Hematopoietic multipotent progenitor cell (in vitro differentiated cells): ENCODE measurements around the gene FGF14. TPM values are rescaled to one million over a fixed set of nuclear protein-coding genes. Genes with fewer than 3 reads are reported as not detected.
A peak's percentile ranks its signal among the peaks of the same experiment; 100 is the strongest.

Source experiments
- DNase-seq, 3 donors: peaks; one replicate each; pipeline ENCODE4 v3.0.0-alpha.2; 2011 to 2015; ENCODE audit warnings: low read depth in 2 of 3, low spot score in 2 of 3
- total RNA-seq: library from RNA; depleted of rRNA; stranded (reverse); fragments of >200 nt; gene quantifications from one replicate; pipeline ENCODE4 v1.2.3, GENCODE V29; 2012

Gene FGF14
- under 0.01 TPM for total RNA-seq

DNA sequence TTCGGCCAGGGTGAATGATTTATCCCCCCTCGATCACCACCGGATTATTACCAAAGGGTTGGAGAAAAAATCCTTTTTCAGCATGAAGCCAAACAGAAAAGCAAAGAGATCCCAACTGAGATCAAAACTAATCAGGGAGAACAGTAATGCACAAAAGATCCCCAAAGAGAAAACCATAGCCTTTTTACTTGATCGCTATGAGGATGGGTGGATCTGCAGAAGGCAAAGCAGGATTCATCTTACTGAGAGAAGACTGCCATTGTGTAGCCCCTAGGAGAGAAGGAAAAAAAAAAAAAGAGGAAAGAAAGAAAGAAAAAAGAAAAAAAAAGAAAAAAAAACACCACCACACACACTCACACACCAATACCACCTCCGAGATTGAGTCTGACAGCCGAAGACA is at the start of gene FGF14:
Gene FGF14 (minus strand): TSS at position 283 of the 400 bp plus-strand sequence.
- DNase-seq, result no peak

GRCh38 chr13:102443249-102443648 is 41.4 kb upstream of the FGF14 start:
- no peak for DNase-seq

DNA sequence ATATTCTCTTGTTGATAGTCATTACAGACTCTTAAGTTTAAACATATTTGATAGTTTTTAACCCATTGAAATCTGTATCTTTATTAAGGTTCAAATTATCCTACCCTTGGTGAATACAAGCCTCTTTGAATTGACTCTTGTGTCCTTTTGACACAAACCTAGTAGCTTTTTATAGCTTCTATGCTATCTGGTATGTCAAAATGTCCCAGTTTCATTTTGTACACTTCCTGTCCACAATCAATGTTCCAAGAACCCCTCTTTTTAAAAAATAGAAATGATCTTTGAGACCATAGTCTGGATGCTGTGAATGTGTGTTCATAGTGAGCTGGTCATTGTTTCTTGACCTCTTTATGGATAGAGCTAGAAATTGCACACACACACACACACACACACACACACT is 39.2 kb upstream of the FGF14 start:
- DNase-seq, result no peak

DNA sequence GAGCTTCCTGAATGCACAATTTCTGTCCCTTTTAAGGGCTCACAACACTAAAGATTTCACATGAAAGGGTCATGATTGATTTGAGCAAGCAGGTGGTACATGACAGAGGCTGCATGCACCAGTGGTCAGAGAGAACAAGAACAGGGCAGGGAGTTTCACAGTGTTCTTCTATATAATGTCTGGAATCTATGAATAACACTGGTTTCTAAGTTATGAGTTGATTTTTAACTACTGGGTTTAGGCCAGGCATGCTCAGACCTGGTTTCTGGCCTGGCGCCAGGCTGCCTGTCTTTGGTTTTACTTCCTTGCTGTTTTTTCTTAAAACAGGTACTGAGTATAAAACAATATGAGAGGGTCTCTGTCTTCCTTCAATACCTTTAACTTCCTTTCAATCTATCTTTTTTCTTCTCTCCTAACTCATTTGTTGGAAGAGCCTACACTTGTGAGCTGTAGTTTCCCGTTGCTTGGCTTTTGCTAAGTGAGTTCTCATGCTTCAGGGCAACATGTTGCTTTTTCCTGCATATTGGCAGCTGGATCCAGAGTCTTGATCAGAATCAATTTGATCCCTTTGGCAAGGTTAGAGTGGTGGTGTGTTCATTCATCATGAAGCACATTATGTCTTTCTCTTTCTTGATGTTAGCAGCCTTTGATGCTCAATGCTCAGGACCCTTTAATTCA is 38.5 kb upstream of the FGF14 start:
- no peak for DNase-seq

GRCh38 chr13:102422690-102423089 is 20.8 kb upstream of the FGF14 start:
- DNase-seq, result no peak

GRCh38 chr13:102405499-102406100 is 3.8 kb upstream of the FGF14 start:
- DNase-seq, result peak in 1 of 3 donors; percentile 45

DNA sequence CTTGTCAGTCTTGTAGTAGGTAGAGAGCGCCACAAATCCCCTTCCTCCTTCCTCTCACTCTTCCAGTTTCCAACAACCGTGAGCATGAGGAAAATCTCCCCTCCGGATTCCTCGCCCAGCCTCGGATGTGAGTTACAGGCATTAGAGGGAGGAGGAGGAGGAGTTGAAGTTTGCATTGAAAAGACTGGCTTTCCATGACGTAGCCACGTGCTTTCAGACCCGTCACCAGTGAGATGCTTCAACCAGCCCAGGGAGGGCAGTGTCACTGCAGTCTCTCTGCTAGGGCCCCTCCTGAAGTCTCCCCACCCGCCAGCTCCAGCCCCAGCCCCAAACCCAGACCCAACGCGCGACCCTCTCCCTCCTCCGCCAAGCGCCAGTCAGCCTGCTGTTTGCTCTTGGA is 442 bp upstream of the FGF14 start:
- peak in 1 of 3 donors; percentile 48 for DNase-seq

DNA sequence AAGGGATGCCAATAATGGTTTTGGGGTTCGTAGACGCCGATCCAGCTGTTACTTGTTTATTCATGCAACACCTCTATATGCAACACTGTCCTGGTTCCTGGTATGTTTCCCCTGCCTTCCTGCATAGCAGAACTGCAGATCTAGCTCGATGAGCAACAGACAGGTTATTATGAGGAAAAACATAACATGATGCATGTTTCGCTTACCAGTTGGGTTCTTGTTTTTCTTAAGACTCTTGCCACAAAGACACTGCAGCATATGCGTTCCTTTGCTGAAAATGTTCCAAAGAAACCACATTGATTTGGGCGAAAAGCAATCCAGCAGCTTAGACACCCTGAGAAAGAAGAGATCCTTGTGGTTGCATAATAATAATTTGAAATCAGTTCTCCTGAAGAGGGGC is 583 bp downstream of the FGF14 start:
- DNase-seq, result no peak

- no peak for DNase-seq
These were observed 1.1 kb downstream of the FGF14 start for GRCh38 chr13:102400675-102401145.

DNA sequence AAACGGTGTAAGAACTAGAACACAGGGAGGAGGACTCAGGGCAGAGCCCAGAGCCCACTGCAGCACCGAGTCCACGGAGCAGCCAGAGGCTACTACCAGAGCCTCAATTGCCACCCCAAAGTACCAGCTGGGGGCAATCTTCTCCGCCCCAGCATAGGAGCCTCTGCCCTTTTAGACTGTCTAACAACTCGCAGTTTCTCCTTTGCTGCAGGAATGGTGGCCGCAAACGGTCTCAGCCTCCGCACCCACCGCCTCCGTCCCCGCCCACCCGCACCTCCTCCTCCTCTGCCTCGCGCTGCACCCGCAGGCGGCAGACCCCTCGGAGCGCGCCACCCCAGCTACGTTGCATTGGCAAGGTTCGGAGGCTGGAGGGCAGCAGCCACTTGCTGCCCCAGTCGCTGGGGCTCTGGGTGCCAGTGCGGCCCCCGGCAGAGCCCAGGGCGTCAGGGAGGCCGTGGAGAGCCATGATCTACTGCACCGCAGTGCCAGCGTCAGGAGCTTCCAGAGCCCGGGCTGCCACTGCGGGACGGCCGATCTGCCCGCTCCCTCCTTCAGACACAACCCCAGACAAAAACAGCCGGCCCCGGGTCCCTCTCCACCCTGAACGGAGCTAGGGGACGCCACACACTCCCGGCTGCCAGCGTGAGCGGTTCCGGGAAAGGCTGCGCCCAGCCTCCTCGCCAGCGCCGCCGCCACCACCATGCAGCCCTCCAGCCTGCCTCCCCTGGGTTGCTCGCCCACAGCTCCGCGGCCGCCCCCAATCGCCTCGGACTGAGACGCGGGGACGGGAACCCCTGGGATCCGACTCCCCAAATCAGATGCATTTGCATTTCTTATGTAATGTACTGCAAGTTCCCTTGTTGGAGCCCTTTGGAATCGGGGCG is 1.8 kb downstream of the FGF14 start:
- peak in 1 of 3 donors; percentile 31 for DNase-seq

DNA sequence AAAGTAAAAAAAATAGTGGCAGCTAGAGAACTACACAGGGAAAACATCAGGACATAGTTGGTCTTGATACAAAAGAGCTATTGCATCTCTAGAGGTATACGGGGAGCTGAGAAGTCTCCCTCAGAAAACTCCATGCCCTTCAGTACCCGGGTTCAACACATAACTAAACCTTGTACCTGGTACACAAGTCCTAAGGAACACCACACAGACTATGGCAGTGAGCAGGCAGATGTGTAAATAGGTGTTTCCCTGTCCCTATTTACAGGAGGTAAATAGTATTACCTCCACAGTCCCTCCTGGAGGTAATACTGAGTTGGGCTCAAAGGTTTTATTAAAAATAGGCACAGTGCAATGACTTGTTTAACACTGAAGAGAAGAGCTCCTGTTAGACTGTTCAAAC is 5.9 kb downstream of the FGF14 start:
- DNase-seq, result no peak

DNA sequence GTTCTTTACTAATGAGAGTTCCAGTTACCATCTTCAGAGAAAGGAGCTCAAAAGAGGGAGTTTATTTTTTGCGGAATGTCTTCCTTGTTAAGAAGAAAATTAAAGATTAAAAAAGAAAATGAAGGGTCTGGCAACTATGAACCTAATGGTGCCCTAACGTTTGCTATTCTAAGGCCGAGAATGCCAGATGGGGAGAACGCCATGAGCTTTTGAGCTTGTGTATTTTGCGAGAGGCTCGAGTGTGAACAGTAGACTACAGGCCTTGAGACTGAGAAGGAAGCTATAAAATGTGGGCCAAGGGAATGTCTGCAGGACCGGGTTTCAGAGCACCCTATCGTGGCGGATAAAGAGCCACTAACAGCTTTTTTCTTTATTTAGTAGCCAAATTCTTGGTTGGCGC is 6.7 kb downstream of the FGF14 start:
- DNase-seq, result no peak

DNA sequence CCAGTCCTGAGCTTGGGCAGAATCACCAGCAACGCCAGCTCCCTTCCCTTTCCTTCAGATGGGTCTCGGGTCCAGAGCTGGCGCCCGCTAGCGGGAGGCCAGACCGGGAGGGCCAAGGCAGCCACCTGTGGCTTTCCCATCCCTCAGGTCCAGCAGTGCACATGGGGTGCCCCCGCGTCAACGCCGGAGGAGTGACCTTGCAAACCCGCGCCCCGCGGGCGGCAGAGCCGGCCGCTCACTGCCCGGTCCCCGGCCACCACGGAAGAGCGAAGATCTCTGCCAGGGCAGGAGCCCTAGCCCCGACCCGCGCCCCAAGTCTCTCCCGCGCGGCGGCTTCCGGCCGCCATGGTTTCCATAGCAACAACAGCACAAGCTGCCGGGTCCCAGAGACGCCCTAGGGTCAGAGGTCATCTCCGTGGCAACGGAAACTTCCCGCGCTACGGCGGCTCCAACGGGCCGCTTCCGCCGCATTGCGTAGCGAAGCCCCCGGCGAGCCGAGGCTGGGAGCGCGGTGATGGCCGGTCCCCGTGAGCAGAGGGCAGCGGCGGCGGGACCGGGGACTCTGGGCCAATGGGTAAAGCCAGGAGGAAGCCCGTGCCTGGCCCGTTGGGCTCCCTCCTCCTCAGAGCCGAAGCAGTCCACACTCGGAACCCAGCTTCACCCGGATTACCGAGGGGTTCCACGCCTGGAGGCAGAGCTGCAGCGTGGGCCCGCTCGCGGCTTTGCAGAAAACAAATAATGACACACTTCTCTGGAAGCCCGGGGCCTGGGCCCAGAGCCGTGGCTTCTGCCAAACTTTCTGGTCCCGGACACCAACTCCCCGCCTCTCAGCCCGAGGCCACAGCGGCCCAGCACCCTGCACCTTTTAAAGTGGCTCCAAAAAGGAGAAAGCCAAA is 7.4 kb downstream of the FGF14 start:
- DNase-seq, result peak; percentile 91 to 97 (median 93)

DNA sequence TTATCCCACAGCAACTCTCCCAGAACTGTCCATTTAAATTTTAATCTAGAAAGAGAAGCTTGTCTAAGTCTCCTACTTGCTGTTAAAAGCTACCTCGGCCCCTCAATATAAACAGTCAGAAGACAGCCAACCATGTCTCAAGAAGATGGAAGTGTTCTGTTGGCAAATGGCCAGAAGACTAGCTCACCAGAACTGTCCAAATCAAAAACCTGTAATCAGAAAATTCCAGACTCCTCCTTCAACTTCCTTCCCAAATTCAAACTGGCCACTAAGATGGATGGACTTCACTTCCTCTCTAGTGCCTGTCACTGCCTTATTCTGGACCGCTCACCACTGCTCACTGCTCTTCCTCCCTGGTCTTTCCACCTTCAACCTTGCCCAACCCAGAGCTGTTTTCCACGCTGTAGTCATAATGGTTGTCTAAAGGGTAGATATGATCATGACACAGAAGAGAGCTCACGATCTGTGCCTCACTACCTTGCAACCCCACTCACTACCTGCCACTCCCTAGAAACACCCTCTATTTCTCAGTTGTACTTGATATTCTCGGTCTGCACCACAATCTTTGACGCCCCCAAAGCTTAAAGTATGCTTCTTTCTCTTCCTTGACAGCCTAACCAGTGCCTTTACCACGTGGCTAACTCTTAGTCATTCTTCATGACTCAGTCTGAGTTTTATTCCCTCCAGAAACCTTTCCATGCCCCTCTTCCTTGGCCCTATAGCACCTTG is 9.2 kb downstream of the FGF14 start:
- DNase-seq, result no peak

DNA sequence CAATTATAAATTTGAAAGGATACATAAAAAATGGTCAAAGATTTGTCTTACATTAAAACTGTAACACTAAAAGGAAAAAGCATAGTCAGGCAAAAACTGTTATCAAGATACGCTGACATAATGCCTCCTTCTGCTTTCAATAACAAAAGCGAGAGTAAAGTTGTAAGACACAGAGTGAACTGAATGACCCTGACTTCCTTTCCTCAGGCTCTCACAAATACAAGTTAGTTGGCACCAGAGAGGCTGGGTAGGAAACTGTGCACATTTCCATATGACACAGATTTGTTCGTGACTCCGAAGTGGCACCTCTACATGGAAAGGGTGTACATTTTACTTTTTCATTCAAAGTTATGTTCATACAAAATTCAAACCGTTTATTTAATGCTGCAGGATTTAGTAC is 15.4 kb downstream of the FGF14 start:
- DNase-seq, result no peak

GRCh38 chr13:102380012-102380411 is 21.8 kb downstream of the FGF14 start:
- DNase-seq, result no peak

DNA sequence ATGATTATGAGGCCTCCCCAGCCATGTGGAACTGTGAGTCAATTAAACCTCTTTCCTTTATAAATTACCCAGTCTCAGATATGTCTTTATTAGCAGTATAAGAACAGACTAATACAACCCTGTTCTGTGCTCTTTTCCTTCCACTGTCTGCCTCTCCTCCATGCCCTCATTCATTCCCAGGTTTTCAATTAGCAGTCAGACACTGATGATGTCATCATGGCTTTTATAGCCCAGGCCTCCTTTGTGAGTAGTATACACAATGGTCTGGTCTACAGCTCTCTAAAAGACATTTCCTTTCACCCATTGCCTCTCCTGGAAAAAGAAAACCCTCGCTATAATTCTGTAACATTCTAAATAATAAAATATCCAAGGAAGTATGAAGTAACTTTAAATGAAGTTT is 25.5 kb downstream of the FGF14 start:
- DNase-seq, result no peak

GRCh38 chr13:102374726-102375125 is 27.1 kb downstream of the FGF14 start:
- DNase-seq, result no peak

DNA sequence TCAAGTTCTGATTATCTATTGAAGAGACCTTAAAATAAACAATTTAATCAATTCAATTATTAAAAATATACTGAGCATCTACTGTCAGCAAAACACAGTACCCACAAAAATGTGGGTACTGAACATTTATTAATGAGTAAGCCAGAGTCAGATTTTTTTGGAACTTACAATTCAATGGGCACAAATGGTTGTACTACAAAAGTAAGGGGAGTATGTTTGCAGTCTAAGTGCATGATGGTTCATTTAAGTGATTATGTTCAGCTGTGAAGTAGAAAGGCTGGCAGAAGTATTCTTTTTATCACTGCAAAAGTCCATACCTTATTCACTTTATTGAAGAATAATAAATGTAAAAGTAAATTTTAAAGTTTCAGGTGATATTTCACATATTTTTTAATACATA is 27.6 kb downstream of the FGF14 start:
- DNase-seq, result no peak

DNA sequence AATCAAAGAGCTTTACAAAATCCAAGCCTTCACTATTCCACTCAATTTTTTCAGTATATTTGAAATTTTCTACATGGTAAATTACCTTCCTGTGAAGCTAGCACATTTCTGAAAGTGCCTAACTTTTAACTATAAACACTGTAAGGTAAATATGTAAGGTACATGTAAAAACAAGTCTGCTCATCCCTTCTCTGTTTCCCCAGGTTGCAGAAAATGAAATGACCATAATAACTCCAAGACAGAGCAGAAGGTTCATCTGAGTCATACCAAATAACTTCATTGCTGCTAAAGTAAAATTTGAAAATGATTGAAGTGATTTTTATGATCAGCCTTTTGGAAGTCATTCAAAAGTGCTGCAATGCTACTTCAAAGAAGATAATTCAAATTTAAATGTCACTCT is 28.6 kb downstream of the FGF14 start:
- DNase-seq, result no peak
